HG03520 (cell line): ENCODE measurements around the gene TDRD10.
"Not testable (repeated sequence)": the region's sequence is repeated elsewhere in the genome, so short reads cannot be mapped to it uniquely, and the experiment has no call there.

ENCODE experiments used
- ATAC-seq: cut with Tn5 transposase; IDR thresholded peaks from one replicate; pipeline ENCODE4 v1.9.1; 2021; ENCODE audit warnings: mild to moderate bottlenecking, moderate library complexity; ENCODE audit not compliant: unreplicated experiment

Gene TDRD10

DNA sequence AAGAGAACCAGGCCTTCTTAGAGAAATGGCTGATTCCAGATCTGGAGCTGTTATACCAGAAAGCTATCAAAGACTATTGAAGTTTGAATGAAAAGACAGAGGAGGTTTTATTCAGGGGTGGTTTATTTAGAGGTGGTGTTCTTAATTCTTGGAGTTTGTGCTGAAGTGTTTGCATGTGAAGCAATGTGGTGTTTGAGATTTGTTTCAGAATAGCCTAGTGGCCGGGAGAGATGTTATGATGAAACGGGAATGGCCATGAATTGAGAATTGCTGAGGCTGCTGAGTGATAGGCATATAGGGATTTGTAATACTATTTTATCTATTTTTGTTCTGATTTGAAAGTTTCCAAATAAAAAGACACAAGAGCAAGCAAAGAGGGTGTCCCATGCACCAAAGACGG, 10.7 kb downstream of the TDRD10 start:
- ATAC-seq: no peak

GRCh38 chr1:154514066-154514553, 12.1 kb downstream of the TDRD10 start:
- no peak for ATAC-seq

DNA sequence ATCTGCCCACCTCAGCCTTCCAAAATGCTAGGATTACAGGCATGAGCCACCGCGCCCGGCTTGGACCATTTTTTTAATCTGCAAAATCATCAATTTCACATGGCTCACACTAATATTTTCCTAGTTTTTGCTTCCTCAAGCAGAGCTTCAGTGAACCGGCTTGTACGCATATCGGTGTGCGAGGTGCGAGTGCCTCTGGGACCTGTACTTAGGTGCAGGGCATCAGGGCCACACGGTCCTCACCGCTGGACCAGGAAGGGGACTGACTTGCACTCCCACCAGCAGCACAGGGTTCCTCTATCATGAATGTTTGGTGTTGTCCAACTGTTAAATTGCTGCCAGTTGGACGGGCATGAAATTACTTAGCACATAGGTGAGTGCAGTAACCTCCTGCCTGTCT, 15.6 kb downstream of the TDRD10 start:
- ATAC-seq: no peak

- no peak for ATAC-seq
Measured at GRCh38 chr1:154519591-154519991, 17.6 kb downstream of the TDRD10 start.

- no peak for ATAC-seq
Measured at GRCh38 chr1:154520333-154520732, 18.3 kb downstream of the TDRD10 start.

GRCh38 chr1:154521695-154522094, 19.7 kb downstream of the TDRD10 start:
- no peak for ATAC-seq

DNA sequence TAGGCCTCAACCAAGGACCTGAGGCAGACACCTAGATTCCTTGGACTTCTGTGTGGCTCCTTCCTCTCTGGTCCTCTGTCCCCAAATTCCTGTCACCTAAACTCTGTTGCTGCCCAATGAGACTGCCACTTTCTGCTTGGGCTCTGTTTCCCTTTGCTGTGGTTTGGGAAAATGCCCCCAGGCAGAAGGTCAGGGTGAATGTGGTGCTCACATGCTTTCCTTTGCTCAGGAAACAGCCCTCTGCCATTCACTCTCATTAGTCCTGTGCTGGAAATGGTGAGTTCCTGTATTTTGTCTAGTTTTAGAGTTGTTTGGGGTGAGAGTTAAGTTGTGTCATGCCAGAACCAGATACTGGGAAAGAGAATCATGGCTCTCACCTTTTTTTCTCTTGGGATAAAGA, 22.9 kb downstream of the TDRD10 start:
- no peak for ATAC-seq

GRCh38 chr1:154527192-154527591, 25.2 kb downstream of the TDRD10 start:
- ATAC-seq: no peak

DNA sequence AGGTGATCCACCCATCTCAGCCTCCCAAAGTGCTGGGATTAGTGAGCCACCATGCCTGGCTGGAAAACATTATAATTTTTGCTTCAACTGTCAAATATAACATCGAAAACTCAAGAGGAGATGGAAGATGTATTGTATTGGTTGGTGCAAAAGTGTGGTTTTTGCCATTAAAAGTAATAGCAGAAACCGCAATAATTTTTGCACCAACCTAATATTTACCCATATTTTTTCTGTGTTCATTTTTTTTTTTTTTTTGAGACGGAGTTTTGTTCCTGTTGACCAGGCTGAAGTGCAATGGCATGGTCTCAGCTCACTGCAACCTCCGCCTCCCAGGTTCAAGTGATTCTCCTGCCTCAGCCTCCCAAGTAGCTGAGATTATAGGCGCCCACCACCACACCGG, 27.3 kb downstream of the TDRD10 start:
- no peak for ATAC-seq

DNA sequence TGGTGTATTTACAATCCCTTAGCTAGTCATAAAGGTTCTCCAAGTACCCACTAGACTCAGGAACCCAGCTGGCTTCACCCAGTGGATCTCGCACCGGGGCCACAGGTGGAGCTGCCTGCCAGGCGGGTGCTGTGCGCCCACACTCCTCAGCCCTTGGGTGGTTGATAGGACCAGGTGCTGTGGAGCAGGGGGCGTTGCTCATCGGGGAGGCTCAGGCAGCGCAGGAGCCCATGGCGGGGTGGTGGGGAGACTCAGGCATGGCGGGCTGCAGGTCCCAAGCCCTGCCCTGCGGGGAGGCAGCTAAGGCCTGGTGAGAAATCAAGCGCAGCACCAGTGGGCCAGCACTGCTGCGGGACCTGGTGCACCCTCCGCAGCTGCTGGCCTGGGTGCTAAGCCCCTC, 29.9 kb downstream of the TDRD10 start:
- ATAC-seq: not testable (repeated sequence)

GRCh38 chr1:154533952-154534844, 32.2 kb downstream of the TDRD10 start:
- ATAC-seq: no peak

- no peak for ATAC-seq
Measured at GRCh38 chr1:154536570-154536969, 34.6 kb downstream of the TDRD10 start.

- no peak for ATAC-seq
Measured at GRCh38 chr1:154539486-154540483, 37.8 kb downstream of the TDRD10 start.

GRCh38 chr1:154541231-154541630, 39.2 kb downstream of the TDRD10 start:
- no peak for ATAC-seq

DNA sequence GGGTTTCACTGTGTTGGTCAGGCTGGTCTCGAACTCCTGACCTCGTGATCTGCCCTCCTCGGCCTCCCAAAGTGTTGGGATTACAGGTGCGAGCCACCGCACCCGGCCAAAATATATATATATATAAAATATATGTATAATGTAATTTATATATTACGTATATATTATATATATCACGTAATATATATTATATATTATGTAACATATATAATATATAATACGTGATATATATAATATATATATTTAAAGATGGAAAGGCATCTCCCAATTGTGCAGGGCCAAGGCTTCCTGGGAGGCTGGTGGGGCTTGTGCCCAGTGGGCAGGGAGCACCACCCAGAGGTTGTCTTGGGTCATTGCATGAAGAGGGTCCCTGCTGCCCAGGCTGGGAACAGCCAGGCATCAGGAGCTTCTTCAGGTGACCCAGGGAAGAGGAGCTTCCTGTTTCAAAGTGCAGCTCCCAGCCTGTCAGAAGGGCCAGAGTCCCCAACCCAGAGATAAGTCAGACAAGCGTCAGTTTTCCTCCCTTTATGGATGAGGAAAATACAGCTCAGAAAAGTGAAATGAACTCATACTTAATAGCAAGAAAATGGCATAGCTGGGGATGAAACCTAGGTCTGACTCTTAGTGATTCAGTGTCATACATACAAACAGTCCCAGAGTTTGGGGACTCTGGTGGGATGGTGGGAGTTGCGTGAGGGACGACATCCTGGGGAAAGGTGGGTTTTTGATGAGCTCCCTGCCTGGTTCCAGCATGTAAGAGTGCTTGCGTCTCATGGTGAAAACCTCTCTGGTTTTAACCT, 44.4 kb downstream of the TDRD10 start:
- no peak for ATAC-seq

DNA sequence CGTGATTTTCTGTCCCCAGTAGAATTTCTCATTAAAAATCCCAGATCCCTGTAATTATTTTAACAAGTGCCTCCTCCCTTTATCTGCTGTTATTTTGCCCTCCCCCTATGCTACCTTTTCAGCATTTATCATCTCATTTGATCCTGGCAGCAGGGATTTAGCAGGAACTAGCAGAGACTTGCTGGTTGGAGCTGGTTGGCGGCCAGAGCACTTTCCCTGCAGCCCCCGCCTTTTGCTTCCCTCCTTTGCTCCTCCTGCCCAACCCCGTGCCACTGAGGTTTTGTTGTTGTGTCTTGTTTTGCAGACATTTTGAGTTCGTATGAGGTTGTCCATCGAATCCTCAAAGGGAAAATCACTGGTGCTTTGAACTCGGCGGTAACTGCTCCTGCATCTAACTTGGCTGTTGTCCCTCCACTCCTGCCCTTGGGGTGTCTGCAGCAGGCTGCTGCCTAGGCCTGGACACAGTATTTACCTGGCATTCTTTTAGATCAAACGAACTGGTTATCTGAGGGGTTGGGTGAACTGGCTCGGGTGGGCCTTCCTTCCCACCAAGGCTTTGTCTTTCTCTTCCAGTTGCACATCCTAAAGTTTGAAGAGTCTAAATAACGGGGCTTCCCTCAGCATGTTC, 45.2 kb downstream of the TDRD10 start:
- ATAC-seq: no peak

- no peak for ATAC-seq
Measured at GRCh38 chr1:154548028-154548427, 46.0 kb downstream of the TDRD10 start.

DNA sequence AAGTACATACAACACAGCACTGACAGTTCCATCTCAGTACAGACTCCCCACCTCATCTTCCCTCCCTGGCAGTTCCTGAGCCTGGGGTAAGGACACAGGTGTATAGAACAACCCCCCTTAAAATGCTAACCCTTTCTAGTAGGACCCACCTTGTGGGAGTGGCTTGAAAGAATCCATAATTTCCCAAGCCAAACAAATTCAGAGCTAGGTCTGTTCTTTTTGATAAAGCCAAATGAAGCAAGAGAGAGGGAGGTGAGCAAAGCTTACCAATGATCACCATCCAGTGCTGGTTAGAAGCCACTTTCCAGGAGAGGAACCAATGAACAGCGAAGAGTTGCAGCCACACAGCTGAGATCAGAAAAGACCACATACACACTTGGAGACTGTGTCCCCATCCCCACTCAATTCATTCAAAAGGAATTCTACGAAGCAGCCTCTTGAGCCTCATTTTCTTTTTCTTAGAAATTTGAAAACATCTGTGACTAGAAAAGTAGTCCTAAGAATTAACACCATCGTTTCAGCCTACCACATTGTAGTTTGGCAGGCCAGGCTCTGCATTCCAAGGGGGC, 47.3 kb downstream of the TDRD10 start:
- no peak for ATAC-seq

- no peak for ATAC-seq
Measured at GRCh38 chr1:154550070-154550469, 48.1 kb downstream of the TDRD10 start.

DNA sequence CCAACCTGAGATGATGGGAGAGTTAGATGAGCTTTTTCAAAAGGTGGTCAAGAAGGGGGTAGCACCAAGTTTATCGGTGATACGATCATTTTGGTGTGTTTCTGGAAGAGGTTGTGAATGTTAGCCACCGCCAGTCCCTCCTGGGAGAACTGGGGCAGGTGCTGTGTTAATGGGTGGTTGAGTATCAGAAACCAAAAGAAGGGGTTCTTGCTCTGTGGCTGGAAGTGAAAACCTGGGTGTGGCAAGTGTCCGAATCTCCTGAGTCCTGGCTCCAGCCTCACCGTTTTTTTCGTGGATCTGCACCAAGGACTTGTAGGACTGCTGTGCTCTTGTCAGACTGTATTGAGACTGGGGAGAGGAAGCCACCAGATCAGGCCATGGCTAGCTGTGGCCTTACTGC, 48.6 kb downstream of the TDRD10 start:
- ATAC-seq: no peak
